ENCODE measurements around the gene HNF4A.
A peak's percentile ranks its signal among the peaks of the same experiment; 100 is the strongest.
"Not testable (repeated sequence)": the region's sequence is repeated elsewhere in the genome, so short reads cannot be mapped to it uniquely, and the experiment has no call there.

Gene HNF4A
- total RNA-seq, result 0 to 0.18 (median 0.05) reads per million in 4 experiments

DNA sequence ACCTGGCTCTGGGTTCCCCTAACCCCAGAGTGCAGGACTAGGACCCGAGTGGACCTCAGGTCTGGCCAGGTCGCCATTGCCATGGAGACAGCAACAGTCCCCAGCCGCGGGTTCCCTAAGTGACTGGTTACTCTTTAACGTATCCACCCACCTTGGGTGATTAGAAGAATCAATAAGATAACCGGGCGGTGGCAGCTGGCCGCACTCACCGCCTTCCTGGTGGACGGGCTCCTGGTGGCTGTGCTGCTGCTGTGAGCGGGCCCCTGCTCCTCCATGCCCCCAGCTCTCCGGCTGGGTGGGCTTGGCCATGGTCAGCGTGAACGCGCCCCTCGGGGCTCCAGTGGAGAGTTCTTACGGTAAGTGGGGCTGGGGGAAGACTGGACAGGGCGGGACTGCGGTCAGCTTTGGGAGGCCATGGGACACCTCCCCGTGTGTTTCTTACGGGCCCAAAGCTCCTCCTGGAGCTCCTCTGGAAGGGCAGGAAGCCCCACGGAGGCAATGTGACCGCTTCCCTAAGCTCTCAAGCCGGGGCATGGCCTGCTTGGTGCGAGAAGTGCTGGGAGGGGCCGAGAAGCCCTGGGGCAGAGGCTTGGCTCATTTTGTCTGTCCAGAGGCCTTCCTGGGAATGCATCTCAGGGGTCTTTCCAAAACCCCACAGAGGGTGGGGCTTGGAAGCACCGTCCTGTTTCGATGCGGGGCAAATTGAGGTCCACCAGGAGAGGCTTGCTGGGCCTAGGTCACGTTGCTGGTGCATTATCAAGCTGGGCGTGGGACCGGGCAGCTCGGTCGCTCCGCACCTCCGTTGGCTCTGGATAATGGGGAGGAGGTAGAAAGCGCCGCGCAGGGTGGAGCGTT is at the start of gene HNF4A:
TSS of gene HNF4A (plus strand) at position 202 of the 855 bp plus-strand sequence. CDS start at position 308, 106 bp downstream.
- DNase-seq, result no peak

DNA sequence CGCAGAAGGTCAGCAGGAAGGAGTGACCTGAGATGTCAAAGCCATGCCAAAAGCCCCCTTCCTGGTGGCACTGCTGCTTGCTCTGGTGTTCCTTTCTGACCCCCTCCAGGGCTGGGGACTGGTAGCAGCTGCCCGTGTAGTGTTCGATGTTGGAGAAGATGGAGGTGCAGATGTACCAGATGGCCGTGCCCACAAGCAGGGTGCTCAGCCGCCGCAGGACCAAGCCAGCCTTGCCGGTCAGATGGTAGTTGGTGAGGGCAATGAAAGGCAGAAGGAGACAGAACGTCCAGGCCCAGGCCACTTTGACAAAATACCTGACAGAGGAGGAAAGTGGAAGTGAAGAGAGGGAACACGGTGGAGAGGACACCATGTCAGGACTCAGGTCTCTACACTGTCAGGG is 48.6 kb upstream of the HNF4A start:
- no peak for DNase-seq

- DNase-seq, result no peak
Measured at GRCh38 chr20:44309763-44310663, 45.5 kb upstream of the HNF4A start.

DNA sequence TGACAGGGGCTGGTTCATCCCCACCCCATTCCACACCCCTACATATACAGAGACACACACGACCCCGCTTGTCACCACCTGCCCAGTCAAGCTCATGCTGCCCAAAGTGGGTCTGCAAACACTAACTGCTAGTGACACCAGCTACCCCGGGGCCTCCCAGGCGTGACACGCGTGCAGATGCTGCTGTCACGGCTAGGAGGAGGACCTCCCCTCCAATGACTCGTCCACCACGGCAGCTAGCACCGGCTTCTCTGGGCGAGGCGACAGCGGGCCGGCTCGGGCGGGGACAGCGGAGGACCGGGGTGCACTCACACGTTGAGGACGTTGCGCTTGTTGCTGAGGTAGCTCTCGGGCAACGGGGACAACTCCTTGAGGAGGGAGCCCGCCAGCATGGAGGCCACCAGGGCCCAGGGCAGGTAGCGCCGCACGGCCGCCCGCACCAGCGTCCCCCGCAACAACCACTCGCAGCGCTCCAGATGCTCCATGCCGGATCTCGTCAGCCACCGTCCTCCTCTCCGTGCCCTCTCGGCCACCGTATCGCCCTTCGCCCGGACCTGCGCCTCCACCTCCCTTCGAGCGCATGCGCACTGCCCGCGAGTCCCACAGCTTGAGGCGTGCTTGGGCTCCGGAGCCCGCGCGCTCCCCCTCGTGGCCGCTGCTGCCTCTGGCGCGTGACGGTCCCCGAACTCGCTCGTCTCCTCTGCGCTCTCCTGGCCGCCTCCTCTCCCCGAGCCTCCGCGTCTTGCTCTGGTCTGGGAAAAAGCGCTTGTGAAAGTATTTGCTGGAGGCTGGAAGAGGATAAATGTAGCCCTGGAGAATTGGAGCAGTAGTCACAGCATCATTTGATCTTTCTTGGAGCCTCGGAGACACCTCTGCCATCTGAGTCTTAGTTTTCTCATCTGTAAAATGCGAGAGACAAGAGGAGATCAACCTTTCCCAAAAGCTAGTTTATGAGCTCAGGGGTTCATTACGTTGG is 44.5 kb upstream of the HNF4A start, which contains the start of gene FITM2:
TSS of gene FITM2 (minus strand) at position 539 of the 976 bp plus-strand sequence. CDS start at position 485, 54 bp downstream.
- DNase-seq, result peak; percentile 98

GRCh38 chr20:44314870-44315269 is 40.6 kb upstream of the HNF4A start:
- no peak for DNase-seq

DNA sequence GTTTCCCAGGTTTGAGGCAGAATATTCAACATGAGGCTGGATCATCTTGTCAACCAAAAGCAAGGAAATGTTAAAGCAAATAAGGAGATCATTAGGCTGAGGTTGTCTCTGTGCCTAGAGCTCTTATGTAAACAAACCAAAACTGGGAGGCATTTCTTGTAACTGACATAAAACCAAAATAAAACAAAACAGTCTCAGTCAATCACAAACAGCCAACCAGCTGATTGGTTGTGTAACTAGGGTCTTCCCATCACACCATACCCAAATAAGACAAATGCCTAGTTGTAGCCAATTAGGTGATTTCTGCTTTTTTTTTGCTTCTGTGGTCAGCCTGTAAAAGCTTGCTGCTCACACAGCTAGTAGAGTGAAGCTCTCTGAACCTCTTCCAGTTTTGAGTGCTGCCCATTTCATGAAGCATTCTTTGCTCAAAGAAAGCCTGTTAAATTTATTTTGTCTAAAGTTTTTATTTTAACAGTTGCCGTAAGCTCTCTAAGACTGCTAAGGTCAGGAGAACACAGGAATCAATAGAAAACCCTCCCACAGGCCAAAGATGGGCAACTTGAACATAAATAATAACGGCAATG is 35.6 kb upstream of the HNF4A start:
- no peak for DNase-seq

DNA sequence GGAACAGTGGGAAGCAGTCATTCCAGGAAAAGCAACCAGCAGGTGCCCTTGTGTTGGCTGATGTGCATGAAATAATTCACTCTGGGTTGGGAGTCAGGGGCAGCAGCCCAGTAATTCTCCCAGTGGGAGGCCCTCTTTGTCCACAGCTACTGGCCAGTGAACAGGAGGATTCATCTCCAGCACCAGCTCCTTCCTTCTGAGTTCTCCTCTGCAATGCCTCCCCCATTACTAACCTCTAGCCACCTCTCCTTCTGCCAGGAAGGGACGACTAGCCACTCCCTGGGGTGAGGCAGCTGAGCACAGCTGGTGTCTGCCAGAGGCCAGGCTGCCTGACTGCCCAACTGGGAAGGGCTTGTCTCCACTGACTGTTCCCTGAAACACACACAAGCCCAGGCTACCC is 31.2 kb upstream of the HNF4A start:
- no peak for DNase-seq

- peak; percentile 8 for DNase-seq
Measured at GRCh38 chr20:44326391-44327159, 28.9 kb upstream of the HNF4A start.

DNA sequence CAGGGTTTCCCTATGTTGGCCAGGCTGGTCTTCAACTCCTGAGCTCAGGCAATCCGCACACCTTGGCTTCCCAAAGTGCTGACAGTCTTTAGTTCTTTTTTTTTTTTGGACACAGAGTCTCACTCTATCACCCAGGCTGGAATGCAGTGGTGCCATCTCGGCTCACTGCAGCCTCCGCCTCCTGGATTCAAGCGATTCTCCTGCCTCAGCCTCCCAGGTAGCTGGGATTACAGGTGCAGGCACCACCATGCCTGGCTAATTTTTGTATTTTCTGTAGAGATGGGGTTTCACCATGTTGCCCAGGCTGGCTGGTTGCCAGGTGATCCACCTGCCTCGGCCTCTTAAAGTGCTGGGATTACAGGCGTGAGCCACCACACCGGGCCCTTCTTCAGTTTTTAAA is 27.8 kb upstream of the HNF4A start:
- not testable (repeated sequence) for DNase-seq

GRCh38 chr20:44328428-44328827 is 27.1 kb upstream of the HNF4A start:
- no peak for DNase-seq

GRCh38 chr20:44331201-44331600 is 24.3 kb upstream of the HNF4A start:
- no peak for DNase-seq

DNA sequence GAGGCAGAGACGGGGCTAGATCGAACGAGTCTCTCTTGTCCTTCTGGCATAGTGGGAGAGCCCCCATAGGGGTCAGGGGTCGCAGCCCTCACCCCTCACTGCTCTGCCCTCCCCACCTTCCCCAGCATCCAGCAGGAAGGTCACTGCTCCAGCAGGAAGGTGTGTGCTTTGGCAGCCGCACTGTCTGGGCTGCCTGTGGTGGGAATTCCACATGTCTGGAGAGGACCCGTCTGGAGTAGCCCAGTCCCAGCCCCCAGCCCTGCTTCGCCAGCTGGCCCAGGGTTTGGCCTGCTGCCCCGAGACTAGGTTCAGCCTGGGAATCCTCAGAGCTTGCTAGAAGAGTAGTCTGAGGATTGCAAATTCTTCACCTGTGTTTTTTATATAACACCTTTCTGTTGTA is 21.2 kb upstream of the HNF4A start:
- DNase-seq, result no peak

- DNase-seq, result no peak
Measured at GRCh38 chr20:44334709-44335108, 20.8 kb upstream of the HNF4A start.

DNA sequence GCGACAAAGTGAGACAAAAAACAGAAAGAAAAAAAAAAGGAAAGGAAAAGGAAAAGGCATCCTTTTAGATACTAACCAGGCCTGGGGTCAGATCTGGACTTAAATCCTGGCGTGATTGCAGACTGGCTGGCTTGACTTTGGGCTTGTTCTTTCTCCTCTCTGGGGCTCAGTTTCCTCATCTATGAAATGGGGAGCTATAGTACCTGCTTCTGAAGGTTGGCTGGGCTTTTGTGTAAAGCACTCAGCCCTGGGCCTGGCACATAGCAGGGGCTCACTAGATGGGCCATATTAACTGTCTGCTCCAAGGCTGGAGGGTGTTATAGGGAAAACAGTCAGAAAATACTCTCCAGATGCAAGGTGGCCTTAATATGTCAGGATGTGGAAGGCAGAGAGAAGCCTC is 19.8 kb upstream of the HNF4A start:
- DNase-seq, result no peak

DNA sequence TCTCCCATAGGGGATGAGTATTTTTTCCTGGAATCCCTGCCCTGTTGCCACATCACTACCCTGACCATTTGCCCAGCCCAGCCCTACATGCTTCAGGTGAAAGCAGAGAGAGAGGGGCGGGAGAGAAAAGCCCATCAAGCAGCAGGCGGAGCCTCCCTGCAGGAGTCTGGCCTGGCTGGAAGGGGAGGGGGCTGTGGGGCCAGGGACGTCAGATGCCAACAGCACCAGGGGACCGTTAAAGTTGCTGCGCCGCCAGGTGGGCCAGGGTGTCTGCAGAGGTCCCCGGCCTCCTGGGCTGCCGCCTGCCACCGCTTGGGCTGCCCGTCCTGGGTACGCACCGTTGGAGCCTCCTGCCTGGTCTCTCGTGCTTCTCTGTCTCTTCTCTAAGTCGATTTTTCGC is 19.4 kb upstream of the HNF4A start:
- DNase-seq, result no peak

GRCh38 chr20:44336725-44337380 is 18.6 kb upstream of the HNF4A start, which contains the start of gene R3HDML:
Gene R3HDML (plus strand): TSS chr20:44337043. CDS start chr20:44337158, 115 bp downstream.
- DNase-seq, result no peak

GRCh38 chr20:44342248-44342647 is 13.3 kb upstream of the HNF4A start:
- DNase-seq, result no peak

- no peak for DNase-seq
Measured at GRCh38 chr20:44343162-44343675, 12.3 kb upstream of the HNF4A start.

- no peak for DNase-seq
Measured at GRCh38 chr20:44344723-44345122, 10.8 kb upstream of the HNF4A start.

DNA sequence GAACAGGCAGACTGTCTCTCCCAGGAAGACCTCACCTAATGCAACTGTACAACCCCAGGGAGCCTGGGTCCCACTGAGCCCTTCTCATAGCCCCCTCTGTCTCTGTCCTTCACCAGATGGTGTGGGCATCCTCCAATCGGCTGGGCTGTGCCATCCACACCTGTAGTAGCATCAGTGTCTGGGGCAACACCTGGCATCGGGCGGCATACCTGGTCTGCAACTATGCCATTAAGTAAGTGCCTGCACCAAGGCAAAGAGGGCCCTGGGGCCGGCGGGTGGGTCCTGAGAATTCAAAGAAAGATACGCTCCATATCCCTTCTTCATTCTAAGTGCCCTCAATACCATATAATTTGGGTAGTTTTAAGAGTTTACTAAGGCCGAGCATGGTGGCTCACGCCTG is 10.4 kb upstream of the HNF4A start:
- no peak for DNase-seq
